ENCODE results near the gene CARD6.

CARD6 gene

DNA sequence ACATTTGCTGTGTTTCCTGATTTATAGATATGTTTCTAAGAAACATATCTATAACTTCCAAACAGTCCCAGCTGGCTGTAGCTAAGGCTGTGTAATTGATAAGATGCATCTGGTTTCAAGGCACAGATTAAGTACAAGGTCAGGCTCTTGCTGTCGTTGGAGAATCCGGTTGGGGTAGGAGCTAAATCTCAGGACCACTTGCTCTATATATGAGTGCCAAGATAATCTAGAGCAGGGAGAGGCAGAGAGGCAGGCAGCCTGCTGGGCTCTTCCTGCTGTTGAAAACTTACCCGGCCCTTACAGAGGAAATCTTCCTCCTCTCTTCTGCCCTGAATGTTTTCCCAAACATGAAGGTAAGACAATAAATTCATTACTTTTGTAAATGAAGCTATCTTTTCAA lies 68.1 kb downstream of the CARD6 start, which contains the start of gene C7:
Gene C7 (plus strand): TSS at position 234 of the 400 bp plus-strand sequence. CDS start 114 bp downstream, at position 348.
- DNase-seq (ENCODE audit: low read depth in 1 of 2, low spot score in 1 of 2) = no peak
- no peak for TF ChIP-seq JUND (IDR thresholded peaks at IDR 0.05; ENCODE audit: low read depth)
- in situ Hi-C loops (cut with HindIII; ENCODE audit: low pct_unique_long_range_greater_than_20kb, low sequenced_read_pairs) = no loop called here

DNA sequence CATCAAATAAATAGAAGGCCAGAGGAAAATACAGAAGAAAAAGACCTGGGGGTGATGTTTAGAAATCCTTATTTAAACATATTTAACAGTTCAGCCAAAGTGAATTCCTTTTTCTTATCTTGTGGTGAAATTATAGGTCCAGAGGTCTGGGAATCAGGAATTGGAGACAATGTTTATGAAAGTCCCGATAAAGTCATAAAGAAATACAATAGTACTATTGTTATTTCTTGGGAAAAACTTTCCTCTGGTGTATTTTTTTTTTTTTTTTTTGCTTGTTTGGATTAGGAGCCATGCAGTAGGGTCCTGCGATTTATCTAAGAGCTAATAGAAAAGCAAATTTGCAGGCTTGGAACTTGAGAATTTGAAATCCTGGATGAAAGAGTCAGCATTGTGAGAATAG lies 68.6 kb downstream of the CARD6 start:
- in situ Hi-C loops (cut with HindIII; ENCODE audit: low pct_unique_long_range_greater_than_20kb, low sequenced_read_pairs) = no loop called here
- no peak for DNase-seq (ENCODE audit: low read depth in 1 of 2, low spot score in 1 of 2)
- TF ChIP-seq JUND (IDR thresholded peaks at IDR 0.05; ENCODE audit: low read depth) = no peak

Measured in T47D (cell line).